ENCODE results near the gene ENDOU.

DNA sequence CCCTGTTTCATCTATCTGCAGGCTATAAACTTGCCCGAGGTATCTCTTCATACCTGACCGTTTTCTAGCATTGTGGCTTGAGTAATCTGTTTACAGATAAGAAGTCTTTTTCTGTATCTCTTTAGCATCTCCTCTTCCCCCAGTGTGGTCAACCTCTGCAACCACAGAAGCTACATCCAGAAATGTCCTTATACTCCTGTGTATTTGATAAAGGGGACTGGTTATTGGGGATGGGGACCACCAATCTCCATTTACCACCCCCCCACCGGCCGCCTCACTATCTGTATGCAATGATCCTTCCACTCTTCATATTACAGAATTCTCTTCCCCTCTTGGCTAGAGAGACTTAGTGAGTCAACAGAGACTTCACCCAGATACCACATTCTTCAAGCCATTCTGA is 16.1 kb downstream of the ENDOU start:
- TF ChIP-seq EZH2 (IDR thresholded peaks at IDR 0.05; ENCODE audit: insufficient read depth, poor library complexity, severe bottlenecking) (no peak), EZH2phosphoT487 (IDR thresholded peaks at IDR 0.05; ENCODE audit: insufficient read depth, low read depth) (no peak)

Data from GM23248 (cell line).